CD14-positive monocyte (primary cell): ENCODE measurements around the gene MEI4. TPM values are rescaled to one million over a fixed set of nuclear protein-coding genes. Genes with fewer than 3 reads are reported as not detected.

Experiments
- DNase-seq, 3 donors: peaks; one replicate each; pipeline ENCODE4 v3.0.0-alpha.2; 2011 to 2022
- H2AFZ ChIP-seq: 2 replicates; pipeline ENCODE4 v1.6.0; 2012; ENCODE audit warnings: mild to moderate bottlenecking, low read depth, low read length, inconsistent platforms; ENCODE audit not compliant: insufficient read depth, poor library complexity, severe bottlenecking
- H3K27ac ChIP-seq, 2 donors: 1 replicate in 1 of 2; 2 replicates in 1 of 2; pipeline ENCODE4 v1.5.1; 2012 to 2013; ENCODE audit warnings: low read length in 2 of 2, control low read depth in 1 of 2, inconsistent platforms in 1 of 2, low read depth in 1 of 2, mild to moderate bottlenecking in 1 of 2
- H3K27me3 ChIP-seq, 2 donors: one replicate each; pipeline versions ENCODE4 v1.6.0 to v1.6.1; 2011 to 2013; ENCODE audit warnings: low read length in 2 of 2; ENCODE audit not compliant: control insufficient read depth in 2 of 2, insufficient read depth in 2 of 2
- H3K36me3 ChIP-seq, 2 donors: replicated peaks in 1 of 2; 1 replicate in 1 of 2; 2 replicates in 1 of 2; pipeline versions ENCODE4 v1.5.1 to v1.6.1; 2012 to 2013; ENCODE audit warnings: low read length in 2 of 2, control low read depth in 1 of 2, inconsistent platforms in 1 of 2, mild to moderate bottlenecking in 1 of 2; ENCODE audit not compliant: insufficient read depth in 2 of 2, control insufficient read depth in 1 of 2
- H3K4me1 ChIP-seq, 2 donors: 1 replicate in 1 of 2; 2 replicates in 1 of 2; pipeline versions ENCODE4 v1.5.1 to v1.6.1; 2012 to 2013; ENCODE audit warnings: low read length in 2 of 2, control low read depth in 1 of 2, inconsistent platforms in 1 of 2, mild to moderate bottlenecking in 1 of 2, moderate library complexity in 1 of 2; ENCODE audit not compliant: insufficient read depth in 2 of 2, control insufficient read depth in 1 of 2
- H3K4me2 ChIP-seq: replicated peaks from 2 replicates; pipeline ENCODE3; 2012; ENCODE audit warnings: low read length, moderate library complexity, mild to moderate bottlenecking; ENCODE audit not compliant: poor library complexity, severe bottlenecking; ENCODE audit errors: extremely low read depth
- H3K4me3 ChIP-seq, 3 experiments: fragments of 200-600 bp in 1 of 3; sonication (generic) in 1 of 3; replicated peaks in 1 of 3; 1 replicate in 2 of 3; 2 replicates in 1 of 3; pipeline ENCODE4 v1.5.1; 2011 to 2013; ENCODE audit warnings: low read length in 3 of 3, mild to moderate bottlenecking in 3 of 3, control low read depth in 2 of 3, low read depth in 2 of 3, inconsistent platforms in 1 of 3, moderate library complexity in 1 of 3
- H3K79me2 ChIP-seq: 2 replicates; pipeline ENCODE4 v1.6.0; 2012; ENCODE audit warnings: mild to moderate bottlenecking, control low read depth, inconsistent platforms, low read length, moderate library complexity; ENCODE audit not compliant: insufficient read depth
- H3K9ac ChIP-seq: 2 replicates; pipeline ENCODE4 v1.6.0; 2017; ENCODE audit warnings: low read length, mild to moderate bottlenecking; ENCODE audit not compliant: insufficient read depth, poor library complexity, severe bottlenecking
- H3K9me3 ChIP-seq, 2 donors: replicated peaks in 1 of 2; 1 replicate in 1 of 2; 2 replicates in 1 of 2; pipeline versions ENCODE4 v1.5.1 to v1.6.1; 2012 to 2013; ENCODE audit warnings: low read length in 2 of 2, control low read depth in 1 of 2; ENCODE audit not compliant: control insufficient read depth in 1 of 2, insufficient read depth in 1 of 2
- H4K20me1 ChIP-seq: 2 replicates; pipeline ENCODE4 v1.6.0; 2012; ENCODE audit warnings: mild to moderate bottlenecking, low read length, control low read depth, moderate library complexity; ENCODE audit not compliant: insufficient read depth
- H3K27ac Mint-ChIP-seq, 7 donors: one replicate each; pipeline ENCODE4 v1.8.0; 2020; ENCODE audit warnings: mild to moderate bottlenecking in 7 of 7, mixed read lengths in 7 of 7, moderate library complexity in 6 of 7, inconsistent platforms in 2 of 7
- H3K27me3 Mint-ChIP-seq, 3 donors: one replicate each; pipeline ENCODE4 v1.8.0; 2021 to 2022; ENCODE audit warnings: low read depth in 3 of 3, mild to moderate bottlenecking in 3 of 3, mixed read lengths in 3 of 3, moderate library complexity in 3 of 3, inconsistent platforms in 1 of 3
- H3K36me3 Mint-ChIP-seq, 2 donors: one replicate each; pipeline ENCODE4 v1.8.0; 2020; ENCODE audit warnings: mixed read lengths in 2 of 2, inconsistent platforms in 1 of 2, mild to moderate bottlenecking in 1 of 2
- H3K4me1 Mint-ChIP-seq: one replicate; pipeline ENCODE4 v1.8.0; 2020; ENCODE audit warnings: mild to moderate bottlenecking, mixed read lengths
- H3K4me3 Mint-ChIP-seq, 2 donors: one replicate each; pipeline ENCODE4 v1.8.0; 2020; ENCODE audit warnings: mild to moderate bottlenecking in 2 of 2, mixed read lengths in 2 of 2, moderate library complexity in 1 of 2
- H3K9me3 Mint-ChIP-seq, 7 donors: one replicate each; pipeline ENCODE4 v1.8.0; 2020 to 2022; ENCODE audit warnings: mixed read lengths in 7 of 7, mild to moderate bottlenecking in 6 of 7, moderate library complexity in 6 of 7, inconsistent platforms in 2 of 7
- CTCF ChIP-seq: fragments of 200-600 bp; IDR thresholded peaks from one replicate; pipeline ENCODE4 v1.8.0; 2022; ENCODE audit warnings: antibody characterized with exemption, mild to moderate bottlenecking
- WGBS: methylation state at CpG from one replicate; pipeline ENCODE4 v1.1.5; 2013; ENCODE audit warnings: missing lambda C conversion rate; ENCODE audit not compliant: insufficient coverage; 5-methylcytosine and 5-hydroxymethylcytosine counted together
- intact Hi-C, 2 donors: fragments of 100-400 bp; cut with micrococcal nuclease; formaldehyde crosslinking; loops; one replicate each; pipeline versions ENCODE4 v1.15.0 to v1.15.1; 2023
- polyA plus RNA-seq, 3 donors: library from polyadenylated mRNA; depleted of rRNA in 1 of 3; unstranded in 2 of 3; stranded (reverse) in 1 of 3; fragments of 300-500 nt in 2 of 3; fragments of >200 nt in 1 of 3; fragmentation: Illumina TruSeq in 2 of 3; gene quantifications; 1 replicate in 2 of 3; 2 replicates in 1 of 3; pipeline ENCODE4 v1.2.3, GENCODE V29; 2012 to 2021

MEI4 gene
- polyA plus RNA-seq, 3 donors = not detected

DNA sequence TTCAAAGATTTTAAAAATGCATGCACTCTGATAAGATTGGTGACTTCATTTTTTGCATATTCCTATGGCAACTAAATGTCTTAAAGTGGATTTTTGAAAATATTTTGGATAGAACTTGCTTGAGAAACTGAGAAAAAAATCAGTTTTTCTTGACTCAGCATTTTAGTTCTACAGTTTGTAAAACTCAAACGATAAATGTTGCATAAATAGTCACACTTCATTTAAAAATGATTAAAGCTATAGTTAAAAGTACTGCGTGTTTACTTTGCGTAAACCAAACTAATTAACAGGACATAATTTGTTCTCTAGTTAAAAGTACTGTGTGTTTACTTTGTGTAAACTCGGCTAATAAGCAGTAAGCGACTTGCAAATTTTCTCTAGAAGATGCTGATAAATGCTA is 28.3 kb upstream of the MEI4 start:
- Histone ChIP-seq H3K27me3 (no peaks in the 10 kb centered on the region), H3K36me3 (no peaks in the 10 kb centered on the region), H3K4me1 (no peaks in the 10 kb centered on the region), H3K9me3 (no peaks in the 10 kb centered on the region), H3K27ac (no peak overlapping the region), H3K4me3 (no peak overlapping the region), H2AFZ (no peak overlapping the region), H4K20me1 (no peaks in the 10 kb centered on the region), H3K4me2 (no peak overlapping the region), H3K79me2 (no peaks in the 10 kb centered on the region), H3K9ac (no peak overlapping the region)
- Mint-ChIP-seq H3K27ac (no peak overlapping the region), H3K36me3 (no peaks in the 10 kb centered on the region), H3K27me3 (peaks cover 0 to 4% (median 3%) of the 10 kb centered on the region in 3 donors), H3K4me1 (no peaks in the 10 kb centered on the region), H3K4me3 (no peak overlapping the region), H3K9me3 (peaks cover 0 to 5% (median 1%) of the 10 kb centered on the region in 7 donors)
- intact Hi-C loops = no loop called here
- no peak for DNase-seq
- no peak for TF ChIP-seq CTCF
- WGBS = no CpG with 5 or more reads among the region's 5 CpGs

- Mint-ChIP-seq H3K9me3 (peaks cover 0 to 7% (median 3%) of the 10 kb centered on the region in 7 donors), H3K36me3 (no peaks in the 10 kb centered on the region), H3K27me3 (peaks cover 0 to 4% (median 3%) of the 10 kb centered on the region in 3 donors), H3K4me3 (no peak overlapping the region), H3K4me1 (no peaks in the 10 kb centered on the region), H3K27ac (no peak overlapping the region)
- H3K9ac ChIP-seq = no peak overlapping the region
- H3K9me3 ChIP-seq = no peaks in the 10 kb centered on the region
- H3K36me3 ChIP-seq = no peaks in the 10 kb centered on the region
- no peaks in the 10 kb centered on the region for H3K4me1 ChIP-seq
- WGBS = no CpG with 5 or more reads among the region's 1 CpG
- no peak overlapping the region for H2AFZ ChIP-seq
- H3K4me3 ChIP-seq = no peak overlapping the region
- no peak overlapping the region for H3K4me2 ChIP-seq
- H4K20me1 ChIP-seq = no peaks in the 10 kb centered on the region
- TF ChIP-seq CTCF = no peak
- intact Hi-C loops = no loop called here
- no peaks in the 10 kb centered on the region for H3K79me2 ChIP-seq
- no peak overlapping the region for H3K27ac ChIP-seq
- H3K27me3 ChIP-seq = no peaks in the 10 kb centered on the region
- no peak for DNase-seq
Measured at GRCh38 chr6:77626426-77626825, 26.4 kb upstream of the MEI4 start.
